OCI-LY3 (cell line): ENCODE results near the gene SRM.

ENCODE experiments used
- CTCF ChIP-seq: fragments of 200-600, 300-600 bp; sonication (generic); IDR thresholded peaks from 2 replicates; pipeline ENCODE4 v1.5.1; 2014; ENCODE audit warnings: antibody characterized with exemption, low read length, low read depth
- EZH2phosphoT487 ChIP-seq: fragments of 200-600 bp; shearing (Covaris generic); IDR thresholded peaks from 2 replicates; pipeline ENCODE4 v1.6.1; 2018; ENCODE audit warnings: antibody characterized with exemption, mixed run types, low read depth

DNA sequence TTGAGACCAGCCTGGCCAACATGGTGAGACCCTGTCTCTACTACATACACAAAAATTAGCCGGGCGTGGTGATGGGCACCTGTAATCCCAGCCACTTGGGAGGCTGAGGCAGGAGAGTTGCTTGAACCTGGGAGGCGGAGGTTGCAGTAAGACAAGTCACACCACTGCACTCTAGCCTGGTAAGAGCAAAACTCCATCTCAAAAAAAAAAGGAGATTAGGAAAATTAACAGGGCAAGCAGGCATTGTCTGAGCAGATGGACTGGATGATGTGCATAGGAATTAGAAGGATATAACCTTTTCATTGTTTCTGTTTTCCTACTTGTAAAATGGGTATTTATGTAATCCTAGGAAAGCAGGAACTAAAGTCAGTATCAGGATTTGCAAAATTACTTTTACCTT lies 31.8 kb downstream of the SRM start:
- TF ChIP-seq CTCF (no peak), EZH2phosphoT487 (no peak)
